Measurements from ENCODE around the gene B3GNT2.

B3GNT2 gene

GRCh38 chr2:62186156-62186905 is 9.6 kb upstream of the B3GNT2 start:
- no peak overlapping the region for H3K27ac ChIP-seq
- TF ChIP-seq ZFX (IDR thresholded peaks at IDR 0.05) (no peak), CTCF (conservative IDR thresholded peaks at IDR 0.05) (no peak)

GRCh38 chr2:62187246-62187645 is 8.7 kb upstream of the B3GNT2 start:
- TF ChIP-seq CTCF (conservative IDR thresholded peaks at IDR 0.05): no peak
- no peak for TF ChIP-seq ZFX (IDR thresholded peaks at IDR 0.05)
- H3K27ac ChIP-seq: no peak overlapping the region

GRCh38 chr2:62188416-62188815 is 7.5 kb upstream of the B3GNT2 start:
- TF ChIP-seq CTCF (conservative IDR thresholded peaks at IDR 0.05) (no peak), ZFX (IDR thresholded peaks at IDR 0.05) (no peak)
- no peak overlapping the region for H3K27ac ChIP-seq

- no peak overlapping the region for H3K27ac ChIP-seq
- TF ChIP-seq ZFX (IDR thresholded peaks at IDR 0.05) (no peak), CTCF (conservative IDR thresholded peaks at IDR 0.05) (no peak)
These were observed 6.7 kb upstream of the B3GNT2 start for GRCh38 chr2:62189196-62189595.

GRCh38 chr2:62192811-62193210 is 3.1 kb upstream of the B3GNT2 start:
- no peak for TF ChIP-seq ZFX (IDR thresholded peaks at IDR 0.05)
- no peak for TF ChIP-seq CTCF (conservative IDR thresholded peaks at IDR 0.05)
- H3K27ac ChIP-seq: no peak overlapping the region

GRCh38 chr2:62194558-62195420 is 1.1 kb upstream of the B3GNT2 start:
- H3K27ac ChIP-seq: peak overlapping the region; percentile 86; the same call in 1 of the 2 replicates
- TF ChIP-seq CTCF (conservative IDR thresholded peaks at IDR 0.05) (no peak), ZFX (IDR thresholded peaks at IDR 0.05) (no peak)

GRCh38 chr2:62196278-62196901 is 475 bp downstream of the B3GNT2 start:
- peak overlapping the region; percentile 86 for H3K27ac ChIP-seq
- TF ChIP-seq CTCF (conservative IDR thresholded peaks at IDR 0.05) (no peak; the same call in none of the 2 replicates), ZFX (IDR thresholded peaks at IDR 0.05) (0 out of 2 replicates have a peak, but pooled peaks have one; percentile 16)

Data from C4-2B (cell line).